Rectal smooth muscle tissue (tissue), 1 donor: ENCODE measurements around the gene SF3B1.
"Not testable (repeated sequence)": the region's sequence is repeated elsewhere in the genome, so short reads cannot be mapped to it uniquely, and the experiment has no call there.

Source experiments
- H3K27ac ChIP-seq: one replicate; pipeline ENCODE4 v1.7.0; 2013; ENCODE audit warnings: low read depth, low read length, inconsistent platforms
- H3K27me3 ChIP-seq: one replicate; pipeline ENCODE4 v1.7.0; 2013; ENCODE audit warnings: low read length; ENCODE audit not compliant: control insufficient read depth, insufficient read depth
- H3K36me3 ChIP-seq: one replicate; pipeline ENCODE4 v1.7.0; 2013; ENCODE audit warnings: low read length; ENCODE audit not compliant: control insufficient read depth, insufficient read depth
- H3K4me1 ChIP-seq: one replicate; pipeline ENCODE4 v1.7.0; 2013; ENCODE audit warnings: low read length; ENCODE audit not compliant: control insufficient read depth, insufficient read depth
- H3K4me3 ChIP-seq: one replicate; pipeline ENCODE4 v1.7.0; 2013; ENCODE audit warnings: low read length
- H3K9ac ChIP-seq: one replicate; pipeline ENCODE4 v1.7.0; 2013; ENCODE audit warnings: low read length

SF3B1 gene

GRCh38 chr2:197391220-197391717 lies 43.6 kb downstream of the SF3B1 start:
- no peak overlapping the region for H3K27ac ChIP-seq

GRCh38 chr2:197388866-197389587 lies 45.8 kb downstream of the SF3B1 start:
- no peaks in the 10 kb centered on the region for H3K27me3 ChIP-seq
- no peaks in the 10 kb centered on the region for H3K4me1 ChIP-seq
- H3K9ac ChIP-seq = no peak overlapping the region
- no peak overlapping the region for H3K4me3 ChIP-seq
- no peak overlapping the region for H3K27ac ChIP-seq
- H3K36me3 ChIP-seq = peaks cover 8% of the 10 kb centered on the region

More at GRCh38 chr2:197391220-197391717, 43.6 kb downstream of the SF3B1 start:
- Histone ChIP-seq H3K9ac (no peak overlapping the region), H3K4me1 (no peaks in the 10 kb centered on the region), H3K27me3 (no peaks in the 10 kb centered on the region), H3K36me3 (peaks cover 22% of the 10 kb centered on the region), H3K4me3 (no peak overlapping the region)

- no peak overlapping the region for H3K27ac ChIP-seq
- H3K4me1 ChIP-seq = no peaks in the 10 kb centered on the region
- H3K9ac ChIP-seq = no peak overlapping the region
Observed at GRCh38 chr2:197387179-197387578, 47.6 kb downstream of the SF3B1 start.

GRCh38 chr2:197386242-197386641 lies 48.6 kb downstream of the SF3B1 start:
- no peaks in the 10 kb centered on the region for H3K27me3 ChIP-seq
- no peak overlapping the region for H3K4me3 ChIP-seq
- no peak overlapping the region for H3K27ac ChIP-seq
- H3K36me3 ChIP-seq = peaks cover 2% of the 10 kb centered on the region
- H3K9ac ChIP-seq = no peak overlapping the region
- H3K4me1 ChIP-seq = no peaks in the 10 kb centered on the region

More at GRCh38 chr2:197387179-197387578, 47.6 kb downstream of the SF3B1 start:
- Histone ChIP-seq H3K4me3 (no peak overlapping the region), H3K27me3 (no peaks in the 10 kb centered on the region), H3K36me3 (peaks cover 4% of the 10 kb centered on the region)

GRCh38 chr2:197383825-197384224 lies 51.0 kb downstream of the SF3B1 start:
- Histone ChIP-seq H3K36me3 (no peaks in the 10 kb centered on the region), H3K9ac (no peak overlapping the region), H3K27ac (no peak overlapping the region), H3K27me3 (no peaks in the 10 kb centered on the region), H3K4me3 (no peak overlapping the region), H3K4me1 (no peaks in the 10 kb centered on the region)

- no peak overlapping the region for H3K9ac ChIP-seq
- no peaks in the 10 kb centered on the region for H3K36me3 ChIP-seq
- H3K27me3 ChIP-seq = no peaks in the 10 kb centered on the region
- H3K4me3 ChIP-seq = no peak overlapping the region
- H3K4me1 ChIP-seq = no peaks in the 10 kb centered on the region
- H3K27ac ChIP-seq = no peak overlapping the region
Observed at GRCh38 chr2:197381641-197382040, 53.2 kb downstream of the SF3B1 start.

- not testable (repeated sequence) for H3K27me3 ChIP-seq, H3K4me3 ChIP-seq, H3K27ac ChIP-seq, H3K9ac ChIP-seq, H3K4me1 ChIP-seq, H3K36me3 ChIP-seq
Observed at GRCh38 chr2:197379918-197380309, 54.9 kb downstream of the SF3B1 start.

GRCh38 chr2:197379308-197379917 lies 55.4 kb downstream of the SF3B1 start:
- not testable (repeated sequence) for H3K27ac ChIP-seq, H3K4me3 ChIP-seq, H3K27me3 ChIP-seq, H3K36me3 ChIP-seq, H3K9ac ChIP-seq, H3K4me1 ChIP-seq

GRCh38 chr2:197378494-197379307 lies 56.1 kb downstream of the SF3B1 start:
- H3K4me3 ChIP-seq = no peak overlapping the region
- H3K9ac ChIP-seq = no peak overlapping the region
- H3K4me1 ChIP-seq = no peaks in the 10 kb centered on the region
- no peaks in the 10 kb centered on the region for H3K36me3 ChIP-seq
- no peak overlapping the region for H3K27ac ChIP-seq
- no peaks in the 10 kb centered on the region for H3K27me3 ChIP-seq

- Histone ChIP-seq H3K27me3 (no peaks in the 10 kb centered on the region), H3K9ac (no peak overlapping the region), H3K4me1 (no peaks in the 10 kb centered on the region), H3K27ac (no peak overlapping the region), H3K36me3 (no peaks in the 10 kb centered on the region), H3K4me3 (no peak overlapping the region)
Observed at GRCh38 chr2:197378086-197378485, 56.7 kb downstream of the SF3B1 start.

- no peaks in the 10 kb centered on the region for H3K4me1 ChIP-seq
- no peaks in the 10 kb centered on the region for H3K36me3 ChIP-seq
- no peaks in the 10 kb centered on the region for H3K27me3 ChIP-seq
- H3K9ac ChIP-seq = no peak overlapping the region
- H3K27ac ChIP-seq = no peak overlapping the region
- no peak overlapping the region for H3K4me3 ChIP-seq
Observed at GRCh38 chr2:197377670-197378069, 57.2 kb downstream of the SF3B1 start.

GRCh38 chr2:197372592-197372991 lies 62.2 kb downstream of the SF3B1 start:
- Histone ChIP-seq H3K36me3 (no peaks in the 10 kb centered on the region), H3K27ac (no peak overlapping the region), H3K4me3 (no peak overlapping the region), H3K27me3 (no peaks in the 10 kb centered on the region), H3K9ac (no peak overlapping the region), H3K4me1 (no peaks in the 10 kb centered on the region)
